GM12875 (cell line): ENCODE results near the gene C17orf58.

Experiments
- H3K4me3 ChIP-seq: one replicate; pipeline ENCODE4 v1.5.1; 2011; ENCODE audit warnings: low read depth, low read length, control low read depth
- TF ChIP-seq, protein P1 (sequence below): IDR thresholded peaks from 2 replicates; pipeline ENCODE4 v1.5.1; 2011; ENCODE audit warnings: low read depth, mild to moderate bottlenecking, control low read depth, inconsistent platforms, low read length, moderate library complexity, borderline replicate concordance; ENCODE audit not compliant: insufficient read depth

The C17orf58 gene

DNA sequence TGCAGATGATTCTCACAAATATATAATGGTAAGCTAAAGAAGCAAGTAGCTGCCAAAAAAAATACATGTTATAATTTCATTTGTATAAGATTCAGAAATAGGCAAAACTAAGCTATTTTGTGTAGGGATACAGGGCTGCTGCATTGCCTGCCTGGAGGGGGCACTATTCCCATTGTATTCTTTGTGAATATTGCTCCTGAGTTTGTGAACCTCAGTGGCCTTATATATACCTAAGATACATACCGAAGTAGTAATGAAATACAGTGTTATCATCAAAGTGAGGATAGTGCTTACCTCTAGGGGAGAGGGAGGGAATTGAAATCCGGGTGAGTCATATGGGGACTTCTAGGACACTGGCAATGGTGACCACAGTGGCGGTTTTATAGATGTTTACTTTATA lies 53.5 kb downstream of the C17orf58 start:
- no peak overlapping the region for H3K4me3 ChIP-seq
- TF ChIP-seq, protein P1, sequence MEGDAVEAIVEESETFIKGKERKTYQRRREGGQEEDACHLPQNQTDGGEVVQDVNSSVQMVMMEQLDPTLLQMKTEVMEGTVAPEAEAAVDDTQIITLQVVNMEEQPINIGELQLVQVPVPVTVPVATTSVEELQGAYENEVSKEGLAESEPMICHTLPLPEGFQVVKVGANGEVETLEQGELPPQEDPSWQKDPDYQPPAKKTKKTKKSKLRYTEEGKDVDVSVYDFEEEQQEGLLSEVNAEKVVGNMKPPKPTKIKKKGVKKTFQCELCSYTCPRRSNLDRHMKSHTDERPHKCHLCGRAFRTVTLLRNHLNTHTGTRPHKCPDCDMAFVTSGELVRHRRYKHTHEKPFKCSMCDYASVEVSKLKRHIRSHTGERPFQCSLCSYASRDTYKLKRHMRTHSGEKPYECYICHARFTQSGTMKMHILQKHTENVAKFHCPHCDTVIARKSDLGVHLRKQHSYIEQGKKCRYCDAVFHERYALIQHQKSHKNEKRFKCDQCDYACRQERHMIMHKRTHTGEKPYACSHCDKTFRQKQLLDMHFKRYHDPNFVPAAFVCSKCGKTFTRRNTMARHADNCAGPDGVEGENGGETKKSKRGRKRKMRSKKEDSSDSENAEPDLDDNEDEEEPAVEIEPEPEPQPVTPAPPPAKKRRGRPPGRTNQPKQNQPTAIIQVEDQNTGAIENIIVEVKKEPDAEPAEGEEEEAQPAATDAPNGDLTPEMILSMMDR = peak; percentile 16; the same call in 1 of the 2 replicates
